HG02623 (cell line): ENCODE results near the gene PATL2.
"Not testable (repeated sequence)": the region's sequence is repeated elsewhere in the genome, so short reads cannot be mapped to it uniquely, and the experiment has no call there.

Source experiments
- ATAC-seq: cut with Tn5 transposase; IDR thresholded peaks from one replicate; pipeline ENCODE4 v1.9.1; 2021; ENCODE audit warnings: moderate library complexity; ENCODE audit not compliant: unreplicated experiment

The PATL2 gene

GRCh38 chr15:44654858-44655257 is 56.3 kb downstream of the PATL2 start:
- ATAC-seq = no peak

- ATAC-seq = no peak
Measured at GRCh38 chr15:44647637-44648036, 63.5 kb downstream of the PATL2 start.

GRCh38 chr15:44647036-44647435 is 64.1 kb downstream of the PATL2 start:
- no peak for ATAC-seq

GRCh38 chr15:44646460-44646859 is 64.7 kb downstream of the PATL2 start:
- ATAC-seq = no peak

GRCh38 chr15:44641651-44642050 is 69.5 kb downstream of the PATL2 start:
- ATAC-seq = no peak

GRCh38 chr15:44636976-44637375 is 74.1 kb downstream of the PATL2 start:
- no peak for ATAC-seq

- no peak for ATAC-seq
Measured at GRCh38 chr15:44633603-44634002, 77.5 kb downstream of the PATL2 start.

- not testable (repeated sequence) for ATAC-seq
Measured at GRCh38 chr15:44625286-44625685, 85.8 kb downstream of the PATL2 start.

- ATAC-seq = no peak
Measured at GRCh38 chr15:44623178-44623577, 87.9 kb downstream of the PATL2 start.

- no peak for ATAC-seq
Measured at GRCh38 chr15:44620081-44620480, 91.0 kb downstream of the PATL2 start.

GRCh38 chr15:44616974-44617373 is 94.1 kb downstream of the PATL2 start:
- no peak for ATAC-seq
